ENCODE measurements around the gene PPFIA4. TPM values are rescaled to one million over a fixed set of nuclear protein-coding genes. Genes with fewer than 3 reads are reported as not detected.
A peak's percentile ranks its signal among the peaks of the same experiment; 100 is the strongest.

PPFIA4 gene
- total RNA-seq, 1 donor from 2014 or later: 2.6 TPM

- Mint-ChIP-seq H3K4me3 (peak overlapping the region; percentile 68), H3K9me3 (no peaks in the 10 kb centered on the region), H3K27ac (ENCODE audit: unreplicated experiment) (no peak overlapping the region), H3K27me3 (ENCODE audit: low read depth) (peaks cover 63% of the 10 kb centered on the region), H3K36me3 (ENCODE audit: low read depth) (no peaks in the 10 kb centered on the region), H3K4me1 (peaks cover 16% of the 10 kb centered on the region)
- no peak for DNase-seq (ENCODE audit: low read depth, low spot score)
- TF ChIP-seq CTCF (conservative IDR thresholded peaks at IDR 0.05): no peak
These were observed 100.8 kb downstream of the PPFIA4 start for GRCh38 chr1:203126866-203127665.

- H3K4me3 Mint-ChIP-seq: peak within 1 kb of the TSS; percentile 78
- no peaks in the 10 kb centered on the region for H3K9me3 Mint-ChIP-seq
- no peak within 1 kb of the TSS for H3K27ac Mint-ChIP-seq (ENCODE audit: unreplicated experiment)
- H3K27me3 Mint-ChIP-seq (ENCODE audit: low read depth): peaks cover 59% of the 10 kb centered on the region
- peak; percentile 40 for TF ChIP-seq CTCF (conservative IDR thresholded peaks at IDR 0.05)
- H3K36me3 Mint-ChIP-seq (ENCODE audit: low read depth): no peaks in the 10 kb centered on the region
- DNase-seq (ENCODE audit: low read depth, low spot score): peak; percentile 48
- peaks cover 16% of the 10 kb centered on the region for H3K4me1 Mint-ChIP-seq
These were observed 101.6 kb downstream of the PPFIA4 start, which contains the start of gene ADORA1 for GRCh38 chr1:203127666-203128430. ADORA1 (plus strand) TSS chr1:203127726; CDS start chr1:203128842, 1,116 bp downstream.

GRCh38 chr1:203128431-203128715 is 102.1 kb downstream of the PPFIA4 start:
- Mint-ChIP-seq H3K27me3 (ENCODE audit: low read depth) (peaks cover 58% of the 10 kb centered on the region), H3K4me3 (peak overlapping the region; percentile 78), H3K9me3 (no peaks in the 10 kb centered on the region), H3K27ac (ENCODE audit: unreplicated experiment) (no peak overlapping the region), H3K36me3 (ENCODE audit: low read depth) (no peaks in the 10 kb centered on the region), H3K4me1 (peaks cover 16% of the 10 kb centered on the region)
- TF ChIP-seq CTCF (conservative IDR thresholded peaks at IDR 0.05): no peak
- DNase-seq (ENCODE audit: low read depth, low spot score): no peak

Other genes with a start within 250 kb of the PPFIA4 start
- gene KDM5B, start 218.1 kb upstream of the PPFIA4 start, total RNA-seq: 158 TPM in 2 replicates
- 4.5 and 5.7 TPM in 2 replicates for gene PCAT6, start 215.5 kb upstream of the PPFIA4 start, total RNA-seq
- gene RABIF, start 137.3 kb upstream of the PPFIA4 start, total RNA-seq: 13.5 and 14.1 TPM in 2 replicates
- 30.6 and 36.0 TPM in 2 replicates for gene KLHL12, start 99.3 kb upstream of the PPFIA4 start, total RNA-seq
- gene ADIPOR1, start 68.2 kb upstream of the PPFIA4 start, total RNA-seq: 40.4 and 42.1 TPM in 2 replicates
- 25.5 and 26.3 TPM in 2 replicates for gene CYB5R1, start 59.2 kb upstream of the PPFIA4 start, total RNA-seq
- 76.5 and 81.5 TPM in 2 replicates for gene TMEM183A, start 19.1 kb upstream of the PPFIA4 start, total RNA-seq
- gene MYOG, start 59.5 kb downstream of the PPFIA4 start, total RNA-seq: not detected in 2 replicates
- gene ADORA1, start 101.2 kb downstream of the PPFIA4 start, total RNA-seq: 1.9 and 2.0 TPM in 2 replicates
- gene MYBPH, start 149.3 kb downstream of the PPFIA4 start, total RNA-seq: not detected in 2 replicates
- gene CHI3L1, start 160.2 kb downstream of the PPFIA4 start, total RNA-seq: not detected in 2 replicates
- not detected in 2 replicates for gene CHIT1, start 203.2 kb downstream of the PPFIA4 start, total RNA-seq

Data from neural crest cell (in vitro differentiated cells).